Astrocyte of the cerebellum (primary cell): ENCODE measurements around the gene PRDM10.
"Not testable (repeated sequence)": the region's sequence is repeated elsewhere in the genome, so short reads cannot be mapped to it uniquely, and the experiment has no call there.

ENCODE experiments used
- DNase-seq: peaks from one replicate; pipeline ENCODE4 v3.0.0-alpha.2; 2011; ENCODE audit warnings: low read depth
- H3K4me3 ChIP-seq: 2 replicates; pipeline ENCODE4 v1.5.1; 2011; ENCODE audit warnings: mild to moderate bottlenecking, low read depth, low read length, moderate library complexity
- CTCF ChIP-seq: IDR thresholded peaks from 2 replicates; pipeline ENCODE4 v1.5.1; 2012; ENCODE audit warnings: low read length, low read depth, moderate library complexity, mild to moderate bottlenecking; ENCODE audit errors: missing control alignments
- in situ Hi-C: cut with HindIII; loops from 2 replicates; pipeline ENCODE4 v1.10.0; 2017; ENCODE audit warnings: low sequenced_read_pairs

The PRDM10 gene

GRCh38 chr11:129973068-129973467 is 29.6 kb downstream of the PRDM10 start:
- no peak for DNase-seq
- TF ChIP-seq CTCF = no peak
- no peak overlapping the region for H3K4me3 ChIP-seq
- in situ Hi-C loops = no loop called here

- DNase-seq = no peak
- no peak overlapping the region for H3K4me3 ChIP-seq
- TF ChIP-seq CTCF = no peak
- in situ Hi-C loops = no loop called here
These were observed 30.0 kb downstream of the PRDM10 start for GRCh38 chr11:129972611-129973010.

GRCh38 chr11:129971856-129972255 is 30.8 kb downstream of the PRDM10 start:
- H3K4me3 ChIP-seq, in situ Hi-C loops, DNase-seq: not testable (repeated sequence)

GRCh38 chr11:129969920-129970319 is 32.7 kb downstream of the PRDM10 start:
- DNase-seq = no peak
- no peak overlapping the region for H3K4me3 ChIP-seq
- TF ChIP-seq CTCF = no peak
- in situ Hi-C loops = no loop called here

GRCh38 chr11:129968591-129969419 is 33.8 kb downstream of the PRDM10 start:
- H3K4me3 ChIP-seq = no peak overlapping the region
- in situ Hi-C loops = no loop called here
- TF ChIP-seq CTCF = no peak
- DNase-seq = no peak

GRCh38 chr11:129967996-129968395 is 34.6 kb downstream of the PRDM10 start:
- in situ Hi-C loops = no loop called here
- H3K4me3 ChIP-seq = no peak overlapping the region
- no peak for TF ChIP-seq CTCF
- DNase-seq = no peak

- H3K4me3 ChIP-seq = no peak overlapping the region
- in situ Hi-C loops = no loop called here
These were observed 37.4 kb downstream of the PRDM10 start for GRCh38 chr11:129965248-129965647.

More at GRCh38 chr11:129965248-129965647, 37.4 kb downstream of the PRDM10 start:
- DNase-seq = no peak
- no peak for TF ChIP-seq CTCF
